ENCODE data around the gene SLC9A6.

SLC9A6 gene

DNA sequence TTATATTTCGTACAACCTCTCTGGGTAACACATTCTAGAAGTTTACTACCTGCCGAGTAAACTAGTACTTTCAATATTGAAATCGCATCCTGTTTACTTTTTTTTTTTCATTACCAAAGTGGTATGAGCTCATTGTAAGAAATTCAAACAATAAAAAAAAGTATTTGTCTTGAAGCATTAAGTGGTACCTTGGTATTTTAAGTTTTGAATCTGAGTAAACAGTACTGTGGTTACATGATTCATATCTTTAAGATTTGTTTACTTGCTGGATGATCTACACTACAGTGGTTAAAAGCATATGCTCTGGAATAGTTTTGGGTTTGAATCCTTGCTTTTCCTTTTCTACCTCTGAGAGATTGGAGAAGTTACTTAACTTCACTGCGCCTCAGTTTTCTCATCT lies 7.6 kb upstream of the SLC9A6 start:
- H4K20me1 ChIP-seq, result peaks cover 0 to 9% (median 5%) of the 10 kb centered on the region in 11 experiments; a peak in 14 of 22 replicates
- H3K4me1 ChIP-seq, result peaks cover 15 to 29% (median 26%) of the 10 kb centered on the region in 10 experiments
- peaks cover 0 to 19% (median 0%) of the 10 kb centered on the region in 11 experiments; a peak in 5 of 22 replicates for H3K9me3 ChIP-seq (replicated peaks in 1 of 11)
- no peak overlapping the region for H3K27ac ChIP-seq
- H3K36me3 ChIP-seq, result no peaks in the 10 kb centered on the region
- H3K27me3 ChIP-seq, result peaks cover 45 to 92% (median 77%) of the 10 kb centered on the region in 11 experiments
- no peak overlapping the region for H3K4me3 ChIP-seq
- no peak overlapping the region for H3K4me2 ChIP-seq
- TF ChIP-seq Cebpa-rat (IDR thresholded peaks at IDR 0.05), result no peak
- no peak overlapping the region for H3K9ac ChIP-seq

DNA sequence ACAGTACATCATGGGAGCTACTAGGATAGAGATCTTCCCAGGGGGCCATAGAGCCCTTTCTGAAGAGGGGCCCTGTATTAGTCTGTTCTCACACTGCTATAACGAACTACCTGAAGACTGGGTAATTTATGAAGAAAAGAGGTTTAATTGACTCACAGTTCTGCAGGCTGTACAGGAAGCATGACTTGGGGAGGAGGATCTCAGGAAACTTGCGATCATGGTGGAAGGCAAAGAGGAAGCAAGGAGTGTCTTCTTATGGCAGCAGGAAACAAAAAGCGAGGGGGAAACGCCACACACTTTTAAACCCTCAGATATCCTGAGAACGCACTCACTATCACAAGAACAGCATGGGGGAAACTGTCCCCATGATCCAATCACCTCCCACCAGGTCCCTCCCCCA lies 4.2 kb upstream of the SLC9A6 start:
- H3K9me3 ChIP-seq (replicated peaks in 1 of 11), result peaks cover 0 to 18% (median 0%) of the 10 kb centered on the region in 11 experiments; a peak in 4 of 22 replicates
- no peak overlapping the region for H3K4me3 ChIP-seq
- H3K4me1 ChIP-seq, result peaks cover 23 to 43% (median 35%) of the 10 kb centered on the region in 10 experiments
- no peaks in the 10 kb centered on the region for H3K36me3 ChIP-seq
- H3K9ac ChIP-seq, result peak overlapping the region in 1 of 11 experiments; percentile 23; a peak in 1 of 22 replicates
- H3K4me2 ChIP-seq, result peak overlapping the region in 9 of 11 experiments; percentile 16 to 65 (median 50); a peak in 16 of 22 replicates
- H3K27ac ChIP-seq, result peak overlapping the region in 5 of 11 experiments; percentile 24 to 46 (median 38); a peak in 9 of 22 replicates
- TF ChIP-seq Cebpa-rat (IDR thresholded peaks at IDR 0.05), result no peak
- no peaks in the 10 kb centered on the region for H4K20me1 ChIP-seq
- peaks cover 42 to 92% (median 75%) of the 10 kb centered on the region in 11 experiments for H3K27me3 ChIP-seq

- no peak overlapping the region for H3K4me3 ChIP-seq
- H3K27me3 ChIP-seq, result peaks cover 37 to 87% (median 69%) of the 10 kb centered on the region in 11 experiments; a peak in 21 of 22 replicates
- H4K20me1 ChIP-seq, result peaks cover 0 to 6% (median 2%) of the 10 kb centered on the region in 11 experiments; a peak in 8 of 22 replicates
- no peak for TF ChIP-seq Cebpa-rat (IDR thresholded peaks at IDR 0.05)
- no peaks in the 10 kb centered on the region for H3K36me3 ChIP-seq
- peak overlapping the region in 8 of 11 experiments; percentile 19 to 65 (median 50); a peak in 14 of 22 replicates for H3K4me2 ChIP-seq
- H3K4me1 ChIP-seq, result peaks cover 28 to 44% (median 38%) of the 10 kb centered on the region in 10 experiments
- H3K9ac ChIP-seq, result no peak overlapping the region
- peaks cover 0 to 18% (median 0%) of the 10 kb centered on the region in 11 experiments; a peak in 4 of 22 replicates for H3K9me3 ChIP-seq (replicated peaks in 1 of 11)
- H3K27ac ChIP-seq, result peak overlapping the region in 4 of 11 experiments; percentile 24 to 46 (median 35); a peak in 3 of 22 replicates
Measured at GRCh38 chrX:135981668-135982067, 3.6 kb upstream of the SLC9A6 start.

DNA sequence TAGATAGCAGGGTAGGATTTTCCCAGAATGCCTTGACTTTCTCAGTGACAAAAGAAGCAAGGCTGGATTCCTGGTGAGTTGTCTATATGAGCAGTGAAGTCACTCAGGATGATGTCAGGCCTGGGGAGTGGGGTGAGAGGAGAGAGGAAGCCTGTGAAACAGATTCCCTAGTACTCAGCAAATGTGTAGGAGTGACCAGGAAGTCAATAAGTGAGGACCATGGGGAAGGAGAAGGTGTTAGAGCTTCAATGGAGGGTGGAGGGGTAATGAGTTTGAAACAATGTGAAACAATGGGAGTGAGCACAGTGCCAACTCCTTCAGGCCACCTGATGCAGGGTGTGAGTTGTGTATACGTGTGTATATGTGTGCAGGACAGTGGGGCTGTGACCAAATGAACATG lies 2.4 kb upstream of the SLC9A6 start:
- Histone ChIP-seq H3K36me3 (no peaks in the 10 kb centered on the region), H3K27me3 (peaks cover 33 to 84% (median 65%) of the 10 kb centered on the region in 11 experiments; a peak in 21 of 22 replicates), H3K27ac (peak overlapping the region in 4 of 11 experiments; percentile 19 to 75 (median 66); a peak in 7 of 22 replicates), H3K4me3 (no peak overlapping the region), H3K4me1 (peaks cover 31 to 55% (median 42%) of the 10 kb centered on the region in 10 experiments), H3K4me2 (peak overlapping the region; percentile 51 to 80 (median 67)), H3K9me3 (replicated peaks in 1 of 11) (peaks cover 0 to 18% (median 0%) of the 10 kb centered on the region in 11 experiments; a peak in 4 of 22 replicates), H4K20me1 (peaks cover 0 to 18% (median 7%) of the 10 kb centered on the region in 11 experiments; a peak in 10 of 22 replicates), H3K9ac (0 out of 22 replicates have a peak overlapping the region, but pooled peaks of 1 of the 11 experiments have one; percentile 24)
- TF ChIP-seq Cebpa-rat (IDR thresholded peaks at IDR 0.05), result no peak

- Histone ChIP-seq H3K9ac (peak overlapping the region; percentile 77 to 84 (median 82); a peak in 21 of 22 replicates), H3K4me3 (peak overlapping the region; percentile 65 to 82 (median 74)), H3K27ac (peak overlapping the region; percentile 57 to 84 (median 75); a peak in 18 of 22 replicates)
Measured at GRCh38 chrX:135984256-135984655, 979 bp upstream of the SLC9A6 start.

GRCh38 chrX:135984791-135985156 lies 461 bp upstream of the SLC9A6 start:
- peak overlapping the region; percentile 57 to 84 (median 75); a peak in 20 of 22 replicates for H3K27ac ChIP-seq
- peak overlapping the region; percentile 65 to 82 (median 74) for H3K4me3 ChIP-seq
- H3K9me3 ChIP-seq (replicated peaks in 1 of 11), result peaks cover 0 to 13% (median 0%) of the 10 kb centered on the region in 11 experiments; a peak in 3 of 22 replicates
- H3K27me3 ChIP-seq, result peaks cover 26 to 83% (median 64%) of the 10 kb centered on the region in 11 experiments; a peak in 21 of 22 replicates
- H3K4me2 ChIP-seq, result peak overlapping the region; percentile 51 to 80 (median 67)
- no peaks in the 10 kb centered on the region for H3K36me3 ChIP-seq
- H3K9ac ChIP-seq, result peak overlapping the region; percentile 77 to 84 (median 82)
- TF ChIP-seq Cebpa-rat (IDR thresholded peaks at IDR 0.05), result no peak
- H4K20me1 ChIP-seq, result peaks cover 0 to 32% (median 7%) of the 10 kb centered on the region in 11 experiments; a peak in 11 of 22 replicates
- H3K4me1 ChIP-seq, result peaks cover 31 to 55% (median 42%) of the 10 kb centered on the region in 10 experiments

More at GRCh38 chrX:135984256-135984655, 979 bp upstream of the SLC9A6 start:
- H3K36me3 ChIP-seq, result no peaks in the 10 kb centered on the region
- H3K4me1 ChIP-seq, result peaks cover 31 to 55% (median 42%) of the 10 kb centered on the region in 10 experiments
- H4K20me1 ChIP-seq, result peaks cover 0 to 31% (median 7%) of the 10 kb centered on the region in 11 experiments; a peak in 11 of 22 replicates
- H3K9me3 ChIP-seq (replicated peaks in 1 of 11), result peaks cover 0 to 18% (median 0%) of the 10 kb centered on the region in 11 experiments; a peak in 4 of 22 replicates
- H3K27me3 ChIP-seq, result peaks cover 30 to 83% (median 64%) of the 10 kb centered on the region in 11 experiments; a peak in 21 of 22 replicates
- H3K4me2 ChIP-seq, result peak overlapping the region; percentile 51 to 80 (median 67)
- no peak for TF ChIP-seq Cebpa-rat (IDR thresholded peaks at IDR 0.05)

GRCh38 chrX:135985973-135986310 lies 707 bp downstream of the SLC9A6 start:
- no peak for TF ChIP-seq Cebpa-rat (IDR thresholded peaks at IDR 0.05)

DNA sequence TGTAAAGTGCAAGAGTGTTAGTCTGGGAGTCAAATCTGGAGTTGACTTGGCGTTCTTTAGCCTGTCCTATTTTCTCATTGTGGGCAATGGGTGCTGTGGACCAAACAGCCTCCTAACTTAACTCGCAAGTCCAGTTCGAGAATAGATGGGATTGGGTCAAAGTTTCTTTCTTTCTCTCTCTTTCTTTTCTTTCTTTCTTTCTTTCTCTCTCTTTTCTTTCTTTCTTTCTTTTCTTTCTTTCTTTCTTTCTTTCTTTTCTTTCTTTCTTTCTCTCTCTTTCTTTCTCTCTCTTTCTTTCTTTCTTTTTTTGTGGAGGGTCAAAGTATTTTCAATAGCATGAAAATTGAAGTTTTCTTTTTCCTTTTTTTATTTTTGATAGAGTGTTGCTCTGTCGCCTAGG lies 3.0 kb downstream of the SLC9A6 start:
- Histone ChIP-seq H3K36me3 (no peaks in the 10 kb centered on the region), H3K4me1 (peaks cover 14 to 28% (median 23%) of the 10 kb centered on the region in 10 experiments), H3K9ac (no peak overlapping the region), H3K27me3 (peaks cover 42 to 84% (median 76%) of the 10 kb centered on the region in 11 experiments), H4K20me1 (peaks cover 0 to 57% (median 7%) of the 10 kb centered on the region in 11 experiments; a peak in 12 of 22 replicates), H3K27ac (no peak overlapping the region), H3K4me2 (0 out of 22 replicates have a peak overlapping the region, but pooled peaks of 1 of the 11 experiments have one; percentile 80), H3K4me3 (no peak overlapping the region), H3K9me3 (replicated peaks in 1 of 11) (0 out of 22 replicates have a peak, but pooled peaks cover 0 to 5% (median 0%) of the 10 kb centered on the region in 11 experiments)
- no peak for TF ChIP-seq Cebpa-rat (IDR thresholded peaks at IDR 0.05)

More at GRCh38 chrX:135985973-135986310, 707 bp downstream of the SLC9A6 start:
- Histone ChIP-seq H3K9me3 (replicated peaks in 1 of 11) (peaks cover 0 to 5% (median 0%) of the 10 kb centered on the region in 11 experiments; a peak in 1 of 22 replicates), H3K27ac (peak overlapping the region; percentile 57 to 84 (median 75); a peak in 19 of 22 replicates), H3K4me2 (peak overlapping the region; percentile 62 to 81 (median 75)), H3K4me3 (peak overlapping the region; percentile 65 to 82 (median 74)), H3K4me1 (peaks cover 31 to 49% (median 37%) of the 10 kb centered on the region in 10 experiments), H3K9ac (peak overlapping the region; percentile 77 to 84 (median 82)), H3K36me3 (no peaks in the 10 kb centered on the region), H4K20me1 (peaks cover 0 to 40% (median 7%) of the 10 kb centered on the region in 11 experiments; a peak in 12 of 22 replicates), H3K27me3 (peaks cover 34 to 83% (median 71%) of the 10 kb centered on the region in 11 experiments; a peak in 21 of 22 replicates)
